ENCODE results near the gene RYR1.

The RYR1 gene

GRCh38 chr19:38534574-38534973, 101.1 kb downstream of the RYR1 start:
- Histone ChIP-seq H3K27ac (no peak overlapping the region), H3K4me1 (peaks cover 0 to 20% (median 15%) of the 10 kb centered on the region in 4 donors), H3K36me3 (no peaks in the 10 kb centered on the region), H3K27me3 (no peaks in the 10 kb centered on the region), H3K4me3 (no peak overlapping the region), H3K9me3 (peaks cover 4 to 16% (median 15%) of the 10 kb centered on the region in 3 donors)
- TF ChIP-seq CTCF (IDR thresholded peaks at IDR 0.05): no peak
- intact Hi-C loops (cut with DNase I; ENCODE audit: low total_unique reads): no loop called here
- no peak for DNase-seq

- TF ChIP-seq CTCF (IDR thresholded peaks at IDR 0.05): no peak
- Histone ChIP-seq H3K27me3 (no peaks in the 10 kb centered on the region), H3K4me1 (peaks cover 0 to 25% (median 17%) of the 10 kb centered on the region in 4 donors), H3K36me3 (no peaks in the 10 kb centered on the region), H3K27ac (no peak overlapping the region), H3K4me3 (no peak overlapping the region), H3K9me3 (peaks cover 4 to 16% (median 15%) of the 10 kb centered on the region in 3 donors)
- intact Hi-C loops (cut with DNase I; ENCODE audit: low total_unique reads): no loop called here
- no peak for DNase-seq
These were observed 101.7 kb downstream of the RYR1 start for GRCh38 chr19:38535212-38535611.

GRCh38 chr19:38537071-38537936, 103.8 kb downstream of the RYR1 start:
- Histone ChIP-seq H3K27ac (peak overlapping the region; percentile 52 to 60), H3K9me3 (peaks cover 4 to 16% (median 15%) of the 10 kb centered on the region in 3 donors), H3K4me1 (peaks cover 0 to 25% (median 17%) of the 10 kb centered on the region in 4 donors), H3K27me3 (no peaks in the 10 kb centered on the region), H3K4me3 (no peak overlapping the region), H3K36me3 (no peaks in the 10 kb centered on the region)
- TF ChIP-seq CTCF (IDR thresholded peaks at IDR 0.05): no peak
- no peak for DNase-seq
- intact Hi-C loops (cut with DNase I; ENCODE audit: low total_unique reads): no loop called here

GRCh38 chr19:38538386-38538785, 104.9 kb downstream of the RYR1 start:
- Histone ChIP-seq H3K36me3 (no peaks in the 10 kb centered on the region), H3K4me1 (peaks cover 0 to 25% (median 17%) of the 10 kb centered on the region in 4 donors), H3K27ac (peak overlapping the region; percentile 52 to 60), H3K4me3 (no peak overlapping the region), H3K9me3 (peaks cover 4 to 16% (median 15%) of the 10 kb centered on the region in 3 donors), H3K27me3 (no peaks in the 10 kb centered on the region)
- no peak for TF ChIP-seq CTCF (IDR thresholded peaks at IDR 0.05)
- intact Hi-C loops (cut with DNase I; ENCODE audit: low total_unique reads): no loop called here
- no peak for DNase-seq

GRCh38 chr19:38538793-38539528, 105.5 kb downstream of the RYR1 start:
- Histone ChIP-seq H3K36me3 (no peaks in the 10 kb centered on the region), H3K27ac (peak overlapping the region; percentile 52 to 60), H3K27me3 (no peaks in the 10 kb centered on the region), H3K4me3 (no peak overlapping the region), H3K4me1 (peaks cover 0 to 27% (median 20%) of the 10 kb centered on the region in 4 donors), H3K9me3 (peaks cover 4 to 16% (median 15%) of the 10 kb centered on the region in 3 donors)
- no peak for DNase-seq
- no peak for TF ChIP-seq CTCF (IDR thresholded peaks at IDR 0.05)
- intact Hi-C loops (cut with DNase I; ENCODE audit: low total_unique reads): no loop called here
